SK-N-SH (cell line): ENCODE measurements around the gene TMEM229A. TPM values are rescaled to one million over a fixed set of nuclear protein-coding genes. Genes with fewer than 3 reads are reported as not detected.

Experiments used
- CTCF ChIA-PET: fragments of 300-600, 350-600 bp; formaldehyde crosslinking; extraction: SDS; loops from one replicate; lab custom pipeline; 2021; lab: Yijun Ruan, JAX
- POLR2A ChIA-PET: fragments of 350-600 bp; sonication (Branson Sonifier 250); formaldehyde crosslinking; extraction: SDS; loops from one replicate; lab custom pipeline; 2020; ENCODE audit warnings: antibody characterized with exemption, inconsistent platforms; lab: Yijun Ruan, JAX
- DNase-seq: peaks from one replicate; pipeline ENCODE4 v3.0.0; 2012
- H2AFZ ChIP-seq: fragments of 200-600 bp; sonication (generic); 2 replicates; pipeline ENCODE4 v1.8.1; 2016; ENCODE audit warnings: antibody characterized with exemption, mild to moderate bottlenecking, low read depth
- H3F3A ChIP-seq: fragments of 200-600 bp; sonication (generic); replicated peaks from 2 replicates; pipeline ENCODE3; 2016; ENCODE audit warnings: antibody characterized with exemption, mild to moderate bottlenecking; ENCODE audit not compliant: insufficient read depth
- H3K27ac ChIP-seq, 2 experiments: fragments of 200-500 bp in 1 of 2; fragments of 200-600 bp in 1 of 2; sonication (Bioruptor generic) in 1 of 2; sonication (generic), shearing (Covaris generic) in 1 of 2; 2 replicates each; pipeline versions ENCODE4 v1.5.1 to v1.6.1; 2014 to 2016; ENCODE audit warnings: low read depth in 2 of 2, inconsistent platforms in 1 of 2, low read length in 1 of 2, mild to moderate bottlenecking in 1 of 2, mixed read lengths in 1 of 2
- H3K27me3 ChIP-seq: fragments of 200-600 bp; sonication (generic), shearing (Covaris generic); 2 replicates; pipeline ENCODE4 v1.6.1; 2016; ENCODE audit warnings: mixed run types; ENCODE audit not compliant: insufficient read depth
- H3K36me3 ChIP-seq, 2 experiments: fragments of 200-500 bp in 1 of 2; fragments of 200-600 bp in 1 of 2; sonication (Bioruptor generic) in 1 of 2; sonication (generic) in 1 of 2; replicated peaks in 1 of 2; 2 replicates each; pipeline versions ENCODE3 to v1.5.1; 2014 to 2016; ENCODE audit warnings: low read length in 1 of 2, mild to moderate bottlenecking in 1 of 2; ENCODE audit not compliant: insufficient read depth in 2 of 2, control insufficient read depth in 1 of 2
- H3K4me1 ChIP-seq, 2 experiments: fragments of 200-500 bp in 1 of 2; fragments of 200-600 bp in 1 of 2; sonication (Bioruptor generic) in 1 of 2; sonication (generic), shearing (Covaris generic) in 1 of 2; 2 replicates each; pipeline versions ENCODE4 v1.5.1 to v1.6.1; 2014 to 2016; ENCODE audit warnings: low read depth in 1 of 2, low read length in 1 of 2, mixed run types in 1 of 2; ENCODE audit not compliant: insufficient read depth in 2 of 2, control insufficient read depth in 1 of 2
- H3K4me2 ChIP-seq: fragments of 200-600 bp; sonication (generic), shearing (Covaris generic); 2 replicates; pipeline ENCODE4 v1.6.1; 2017; ENCODE audit warnings: mixed run types
- H3K4me3 ChIP-seq, 2 experiments: fragments of 200-500 bp in 1 of 2; fragments of 200-600 bp in 1 of 2; sonication (Bioruptor generic) in 1 of 2; sonication (generic), shearing (Covaris generic) in 1 of 2; 2 replicates each; pipeline versions ENCODE4 v1.5.1 to v1.8.1; 2014 to 2016; ENCODE audit warnings: low read depth in 2 of 2, inconsistent platforms in 1 of 2, low read length in 1 of 2, mild to moderate bottlenecking in 1 of 2, mixed read lengths in 1 of 2, moderate library complexity in 1 of 2
- H3K79me2 ChIP-seq: fragments of 200-600 bp; sonication (generic); 2 replicates; pipeline ENCODE4 v1.8.1; 2017; ENCODE audit warnings: mild to moderate bottlenecking; ENCODE audit not compliant: insufficient read depth
- H3K9ac ChIP-seq: fragments of 200-600 bp; sonication (generic); 2 replicates; pipeline ENCODE4 v1.6.1; 2017; ENCODE audit warnings: mixed run types
- H3K9me2 ChIP-seq: fragments of 200-600 bp; sonication (generic); 2 replicates; pipeline ENCODE4 v1.6.1; 2017; ENCODE audit warnings: mixed run types
- H3K9me3 ChIP-seq: fragments of 200-600 bp; sonication (generic); 2 replicates; pipeline ENCODE4 v1.6.1; 2017; ENCODE audit warnings: mixed run types, mild to moderate bottlenecking, moderate library complexity
- H4K20me1 ChIP-seq: fragments of 200-600 bp; sonication (generic); 2 replicates; pipeline ENCODE4 v1.6.1; 2017; ENCODE audit warnings: mild to moderate bottlenecking, mixed run types; ENCODE audit not compliant: insufficient read depth
- CTCF ChIP-seq: fragments of 200-600 bp; sonication (generic); IDR thresholded peaks from 2 replicates; pipeline ENCODE4 v1.6.1; 2017; ENCODE audit warnings: antibody characterized with exemption, mild to moderate bottlenecking, moderate library complexity
- EP300 ChIP-seq, 2 experiments: IDR thresholded peaks; 2 replicates each; pipeline versions ENCODE4 v1.4.0 to v1.6.1; 2012; ENCODE audit warnings: borderline replicate concordance in 1 of 2, low read depth in 1 of 2, low read length in 1 of 2
- FOSL2 ChIP-seq: IDR thresholded peaks from 2 replicates; pipeline ENCODE4 v1.4.0; 2012; ENCODE audit warnings: low read depth, mild to moderate bottlenecking, moderate library complexity, borderline replicate concordance
- GATA2 ChIP-seq: sonication (generic); formaldehyde crosslinking; IDR thresholded peaks from 2 replicates; pipeline ENCODE4 v1.5.0; 2020; ENCODE audit warnings: mild to moderate bottlenecking, missing genetic modification reagents
- MEF2A ChIP-seq: IDR thresholded peaks from 2 replicates; pipeline ENCODE4 v1.4.0; 2012; ENCODE audit warnings: low read depth, borderline replicate concordance
- NFIC ChIP-seq: IDR thresholded peaks from 2 replicates; pipeline ENCODE4 v1.4.0; 2012; ENCODE audit warnings: borderline replicate concordance
- RAD21 ChIP-seq: IDR thresholded peaks from 2 replicates; pipeline ENCODE4 v1.6.1; 2012; ENCODE audit warnings: mild to moderate bottlenecking, low read length
- RCOR1 ChIP-seq: fragments of 150-350 bp; IDR thresholded peaks from 2 replicates; pipeline ENCODE4 v1.6.1; 2017; ENCODE audit warnings: antibody characterized with exemption, low read length
- REST ChIP-seq: IDR thresholded peaks from 2 replicates; pipeline ENCODE4 v1.6.1; 2012; ENCODE audit warnings: mild to moderate bottlenecking, low read depth, low read length, moderate library complexity
- RFX5 ChIP-seq: IDR thresholded peaks from 2 replicates; pipeline ENCODE4 v1.6.1; 2012; ENCODE audit warnings: mild to moderate bottlenecking, improper control_type of control experiment, low read length
- SIN3A ChIP-seq: IDR thresholded peaks from 2 replicates; pipeline ENCODE4 v1.6.1; 2012; ENCODE audit warnings: low read depth, mild to moderate bottlenecking, low read length, moderate library complexity, borderline replicate concordance
- TCF12 ChIP-seq: IDR thresholded peaks from 2 replicates; pipeline ENCODE4 v1.4.0; 2012
- TEAD4 ChIP-seq: IDR thresholded peaks from 2 replicates; pipeline ENCODE4 v1.4.0; 2012; ENCODE audit warnings: mild to moderate bottlenecking, borderline replicate concordance; ENCODE audit not compliant: insufficient read depth
- USF1 ChIP-seq: IDR thresholded peaks from 2 replicates; pipeline ENCODE4 v1.4.0; 2012; ENCODE audit warnings: low read depth, borderline replicate concordance
- whole genome bisulfite sequencing: methylation state at CpG from one replicate; pipeline ENCODE4 v1.1.6; 2017; ENCODE audit warnings: low lambda C conversion rate; 5-methylcytosine and 5-hydroxymethylcytosine counted together
- polyA plus RNA-seq, 3 experiments: library from polyadenylated mRNA; depleted of rRNA; stranded (reverse); fragments of >200 nt; gene quantifications; 2 replicates each; pipeline ENCODE4 v1.2.3, GENCODE V29; 2012

Gene TMEM229A
- polyA plus RNA-seq, 1 of the 3 experiments (the other 2 are of a cell fraction), result 0.35 TPM

- Histone ChIP-seq H2AFZ (no peak overlapping the region), H3K79me2 (no peaks in the 10 kb centered on the region), H3K9me3 (no peaks in the 10 kb centered on the region), H3K36me3 (no peaks in the 10 kb centered on the region), H3K4me3 (no peak overlapping the region), H3K4me1 (peaks cover 0 to 5% of the 10 kb centered on the region in 2 experiments; a peak in 1 of 4 replicates), H3K9me2 (no peaks in the 10 kb centered on the region), H3F3A (no peaks in the 10 kb centered on the region), H3K9ac (no peak overlapping the region), H3K27me3 (no peaks in the 10 kb centered on the region), H3K27ac (no peak overlapping the region), H4K20me1 (no peaks in the 10 kb centered on the region), H3K4me2 (no peak overlapping the region)
- 17% methylated on average over 3 of the region's 3 CpGs for WGBS
- no peak for DNase-seq
- POLR2A ChIA-PET, result interaction anchor here (1.0 kb wide), 1 partner anchor 16 kb away, joined by 3 read pairs; no protein-coding TSS in a partner anchor
- TF ChIP-seq USF1 (no peak), TCF12 (no peak), NFIC (no peak), REST (no peak), RCOR1 (no peak), TEAD4 (no peak), SIN3A (no peak), RAD21 (no peak), GATA2 (no peak), MEF2A (no peak), FOSL2 (no peak), EP300 (IDR thresholded peaks at IDR 0.05; ENCODE audit: borderline replicate concordance in 1 of 2, low read depth in 1 of 2, low read length in 1 of 2) (no peak)
- CTCF ChIA-PET, result no interaction called here
Measured at GRCh38 chr7:124013306-124013705, 19.6 kb downstream of the TMEM229A start.

GRCh38 chr7:124012864-124013263 lies 20.0 kb downstream of the TMEM229A start:
- no peaks in the 10 kb centered on the region for H3K36me3 ChIP-seq
- no peak overlapping the region for H2AFZ ChIP-seq
- no peak overlapping the region for H3K27ac ChIP-seq
- no peaks in the 10 kb centered on the region for H4K20me1 ChIP-seq
- ChIA-PET POLR2A (interaction anchor here (1.0 kb wide), 1 partner anchor 16 kb away, joined by 3 read pairs; no protein-coding TSS in a partner anchor), CTCF (interaction anchor here (2.3 kb wide), 1 partner anchor 15 kb away, joined by 7 read pairs; no protein-coding TSS in a partner anchor)
- H3K4me1 ChIP-seq, result peaks cover 0 to 5% of the 10 kb centered on the region in 2 experiments; a peak in 1 of 4 replicates
- H3K27me3 ChIP-seq, result no peaks in the 10 kb centered on the region
- no peak overlapping the region for H3K9ac ChIP-seq
- WGBS, result 64% methylated on average over 3 of the region's 3 CpGs
- no peaks in the 10 kb centered on the region for H3F3A ChIP-seq
- no peaks in the 10 kb centered on the region for H3K9me2 ChIP-seq
- no peak overlapping the region for H3K4me2 ChIP-seq
- no peaks in the 10 kb centered on the region for H3K9me3 ChIP-seq
- H3K79me2 ChIP-seq, result no peaks in the 10 kb centered on the region
- no peak overlapping the region for H3K4me3 ChIP-seq
- TF ChIP-seq TCF12, result no peak
- TF ChIP-seq TEAD4, result no peak
- no peak for TF ChIP-seq CTCF
- TF ChIP-seq RFX5, result no peak
- TF ChIP-seq, all 33 proteins: peak for 0
- DNase-seq, result no peak
